Small intestine (tissue), 7 donors: ENCODE results near the gene CYP2W1. TPM values are rescaled to one million over a fixed set of nuclear protein-coding genes. Genes with fewer than 3 reads are reported as not detected.

Experiments
- DNase-seq, 2 donors: peaks; one replicate each; pipeline versions ENCODE4 v3.0.0 to v3.0.0-alpha.2; 2013
- FAIRE-seq: peaks from 2 replicates; lab custom pipeline; 2012; peaks lifted over from hg19 to GRCh38; lab: Jason Lieb, UNC
- H3K27ac ChIP-seq, 3 donors: one replicate each; pipeline ENCODE4 v1.5.1; 2013; ENCODE audit warnings: low read length in 2 of 3, mild to moderate bottlenecking in 2 of 3, control low read depth in 1 of 3, inconsistent platforms in 1 of 3, low read depth in 1 of 3, moderate library complexity in 1 of 3
- H3K27me3 ChIP-seq, 3 donors: one replicate each; pipeline ENCODE4 v1.6.1; 2013; ENCODE audit warnings: low read length in 3 of 3, inconsistent platforms in 1 of 3; ENCODE audit not compliant: control insufficient read depth in 3 of 3, insufficient read depth in 3 of 3
- H3K36me3 ChIP-seq, 3 donors: one replicate each; pipeline ENCODE4 v1.6.1; 2013; ENCODE audit warnings: low read length in 3 of 3, inconsistent platforms in 1 of 3, low read depth in 1 of 3, mild to moderate bottlenecking in 1 of 3, moderate library complexity in 1 of 3; ENCODE audit not compliant: control insufficient read depth in 3 of 3, insufficient read depth in 2 of 3
- H3K4me1 ChIP-seq, 3 donors: one replicate each; pipeline ENCODE4 v1.6.1; 2013; ENCODE audit warnings: low read length in 2 of 3, inconsistent platforms in 1 of 3, low read depth in 1 of 3, mild to moderate bottlenecking in 1 of 3, moderate library complexity in 1 of 3; ENCODE audit not compliant: control insufficient read depth in 3 of 3, insufficient read depth in 2 of 3
- H3K4me3 ChIP-seq, 3 donors: one replicate each; pipeline ENCODE4 v1.5.1; 2013; ENCODE audit warnings: low read length in 3 of 3, control low read depth in 1 of 3, inconsistent platforms in 1 of 3, low read depth in 1 of 3, mild to moderate bottlenecking in 1 of 3, moderate library complexity in 1 of 3
- H3K9me3 ChIP-seq, 2 donors: one replicate each; pipeline ENCODE4 v1.6.1; 2013; ENCODE audit warnings: low read depth in 1 of 2, low read length in 1 of 2; ENCODE audit not compliant: control insufficient read depth in 2 of 2, insufficient read depth in 1 of 2
- WGBS, 3 donors: extraction: QIAGEN DNeasy Blood & Tissue Kit; methylation state at CpG; one replicate each; pipeline ENCODE4 v1.1.7; 2013; 5-methylcytosine and 5-hydroxymethylcytosine counted together
- polyA plus RNA-seq, 4 donors: library from polyadenylated mRNA; stranded (reverse) in 3 of 4; unstranded in 1 of 4; fragments of 200-250 nt in 3 of 4; fragments of 120-200 nt in 1 of 4; gene quantifications; one replicate each; pipeline versions ENCODE4 v1.2.1 to v1.2.3, GENCODE V29; 2013
- donor health status: healthy with polysubstance abuse.
- donor health status: control.
- donor health status: control.
- donor health status: Bipolar disorder and iron deficiency.
- donor health status: healthy.

The CYP2W1 gene
- polyA plus RNA-seq, 4 donors = 0.81 to 1,098 (median 1.1) TPM

DNA sequence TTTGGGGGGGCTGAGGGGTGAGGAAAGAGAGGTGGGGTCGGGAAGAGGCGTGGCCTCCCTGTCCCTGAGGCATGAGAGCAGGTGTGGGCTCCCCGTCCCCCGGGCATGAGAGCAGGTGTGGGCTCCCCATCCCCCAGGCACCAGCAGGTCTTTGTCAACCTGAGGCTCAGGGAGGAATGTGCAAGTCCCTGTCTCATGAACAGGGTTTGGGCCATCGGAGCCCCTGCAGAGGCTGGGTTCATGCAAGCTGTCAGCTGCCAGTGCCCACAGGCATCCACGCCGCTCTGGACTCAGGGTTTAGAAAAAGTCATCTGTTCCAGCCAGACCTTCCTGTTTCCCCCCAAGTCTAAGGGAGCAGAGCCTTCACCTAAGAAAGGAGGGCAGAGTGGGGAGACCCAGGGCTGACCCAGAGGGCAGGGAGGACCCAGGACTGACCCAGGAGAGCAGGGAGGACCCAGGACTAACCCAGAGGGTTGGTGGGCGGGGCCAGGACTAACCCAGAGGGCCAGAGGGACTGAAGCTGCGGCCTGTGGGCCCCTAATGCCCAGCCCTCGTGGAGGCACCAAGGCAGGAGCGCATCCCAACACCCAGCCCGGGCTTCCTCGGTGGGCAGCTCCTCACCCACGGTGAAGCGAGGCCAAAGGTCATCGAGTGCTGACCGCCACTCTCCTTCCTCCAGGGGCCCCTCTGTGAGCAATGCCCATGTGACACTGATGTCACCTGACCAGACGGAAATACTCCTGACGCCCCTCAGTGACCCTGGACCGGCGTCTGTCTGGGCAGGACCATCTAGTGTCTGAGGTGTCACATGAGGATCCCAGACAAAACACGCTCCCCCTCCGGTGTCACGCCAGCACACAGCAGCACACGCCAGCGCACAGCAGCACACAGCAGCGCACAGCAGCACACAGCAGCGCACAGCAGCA is 32.5 kb downstream of the CYP2W1 start:
- Histone ChIP-seq H3K4me3 (no peak overlapping the region), H3K9me3 (peaks cover 0 to 2% of the 10 kb centered on the region in 2 donors), H3K36me3 (peaks cover 0 to 42% (median 0%) of the 10 kb centered on the region in 3 donors), H3K4me1 (peaks cover 0 to 12% (median 0%) of the 10 kb centered on the region in 3 donors), H3K27me3 (no peaks in the 10 kb centered on the region), H3K27ac (no peak overlapping the region)
- DNase-seq (peak in 1 of 2 donors; percentile 88), FAIRE-seq (no peak)
- WGBS, 3 donors = 68 to 82% (median 75%) methylated on average over 25 to 28 of the region's 28 CpGs

DNA sequence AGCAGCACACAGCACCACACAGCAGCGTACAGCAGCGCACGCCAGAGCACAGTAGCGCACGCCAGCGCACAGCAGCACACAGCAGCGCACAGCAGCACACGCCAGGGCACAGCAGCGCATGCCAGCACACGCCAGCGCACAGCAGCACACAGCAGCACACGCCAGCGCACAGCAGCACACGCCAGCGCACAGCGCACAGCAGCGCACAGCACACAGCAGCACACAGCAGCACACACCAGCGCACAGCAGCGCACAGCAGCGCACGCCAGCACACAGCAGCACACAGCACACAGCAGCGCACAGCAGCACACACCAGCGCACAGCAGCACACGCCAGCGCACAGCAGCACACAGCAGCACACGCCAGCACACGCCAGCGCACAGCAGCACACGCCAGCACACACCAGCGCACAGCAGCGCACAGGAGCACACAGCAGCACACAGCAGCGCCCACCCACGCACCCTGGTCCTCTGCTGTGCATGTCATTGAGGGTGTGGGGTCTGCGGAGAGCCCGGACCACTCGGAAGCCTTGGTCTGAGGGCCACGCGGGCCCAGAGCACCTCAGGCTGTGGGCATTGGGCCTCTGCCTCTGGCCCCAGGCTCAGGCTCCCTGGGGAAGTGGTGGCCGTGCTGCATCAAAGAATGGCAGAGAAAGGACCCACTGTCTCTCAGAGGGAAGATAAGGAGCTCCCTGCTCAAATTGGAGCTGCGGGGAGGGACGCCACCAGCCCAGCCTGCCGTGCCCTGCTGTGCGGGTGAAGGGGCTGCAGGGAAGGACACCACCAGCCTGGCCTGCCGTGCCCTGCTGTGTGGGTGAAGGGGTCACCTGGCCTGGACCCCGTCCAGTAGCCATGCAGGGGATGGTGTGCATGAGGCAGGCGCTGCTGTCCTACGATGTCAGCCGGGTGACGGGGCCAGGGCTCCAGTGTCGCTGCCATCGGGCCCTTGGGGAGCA is 33.9 kb downstream of the CYP2W1 start:
- 89 to 96% (median 96%) methylated on average over 45 to 51 of the region's 51 CpGs for WGBS, 3 donors
- H3K9me3 ChIP-seq = peaks cover 0 to 15% of the 10 kb centered on the region in 2 donors
- FAIRE-seq (no peak), DNase-seq (no peak)
- no peak overlapping the region for H3K27ac ChIP-seq
- peaks cover 0 to 12% (median 0%) of the 10 kb centered on the region in 3 donors for H3K4me1 ChIP-seq
- H3K36me3 ChIP-seq = peaks cover 0 to 51% (median 0%) of the 10 kb centered on the region in 3 donors
- no peak overlapping the region for H3K4me3 ChIP-seq
- H3K27me3 ChIP-seq = no peaks in the 10 kb centered on the region

- FAIRE-seq (no peak), DNase-seq (no peak)
- H3K36me3 ChIP-seq = peaks cover 0 to 54% (median 0%) of the 10 kb centered on the region in 3 donors
- H3K9me3 ChIP-seq = peaks cover 0 to 19% of the 10 kb centered on the region in 2 donors
- H3K27ac ChIP-seq = no peak overlapping the region
- 93 to 95% (median 94%) methylated on average over 34 of the region's 34 CpGs for WGBS, 3 donors
- no peak overlapping the region for H3K4me3 ChIP-seq
- no peaks in the 10 kb centered on the region for H3K27me3 ChIP-seq
- H3K4me1 ChIP-seq = peaks cover 0 to 12% (median 0%) of the 10 kb centered on the region in 3 donors
Observed at GRCh38 chr7:1017586-1018333, 34.8 kb downstream of the CYP2W1 start.

- no peaks in the 10 kb centered on the region for H3K27me3 ChIP-seq
- 85 to 86% (median 86%) methylated on average over 13 of the region's 13 CpGs for WGBS, 3 donors
- peaks cover 0 to 12% (median 0%) of the 10 kb centered on the region in 3 donors for H3K4me1 ChIP-seq
- H3K9me3 ChIP-seq = peaks cover 0 to 19% of the 10 kb centered on the region in 2 donors
- H3K4me3 ChIP-seq = no peak overlapping the region
- H3K36me3 ChIP-seq = peaks cover 0 to 58% (median 0%) of the 10 kb centered on the region in 3 donors
- no peak for DNase-seq
- H3K27ac ChIP-seq = no peak overlapping the region
- FAIRE-seq = no peak
Observed at GRCh38 chr7:1018334-1018695, 35.3 kb downstream of the CYP2W1 start.

DNA sequence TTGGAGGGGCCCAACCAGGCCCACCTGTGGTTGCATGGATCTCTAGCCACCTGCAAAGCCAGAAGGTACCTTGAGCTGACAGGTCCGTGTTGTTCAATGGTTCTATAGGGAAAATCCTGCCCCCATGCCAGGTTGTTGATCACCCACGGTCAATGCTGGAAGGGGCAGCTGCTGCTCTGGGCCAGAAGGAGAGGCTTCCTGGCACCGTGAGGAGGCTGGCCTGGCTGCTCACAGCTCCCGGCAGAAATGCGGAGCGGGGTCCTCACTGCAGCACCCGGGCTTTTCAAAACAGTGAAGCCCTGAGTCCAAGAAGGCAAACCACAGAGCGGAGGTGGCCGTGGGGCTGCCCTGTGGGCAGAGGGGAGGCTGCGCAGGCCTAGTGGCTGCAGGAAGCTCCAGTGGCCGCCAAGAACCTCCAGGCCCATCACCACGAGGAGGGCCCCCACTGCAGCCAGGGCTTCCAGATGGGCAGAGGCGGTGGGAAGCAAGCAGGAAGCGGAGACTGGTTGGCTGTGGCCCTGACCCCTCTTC is 36.3 kb downstream of the CYP2W1 start:
- Histone ChIP-seq H3K27ac (no peak overlapping the region), H3K9me3 (peaks cover 0 to 19% of the 10 kb centered on the region in 2 donors), H3K36me3 (peaks cover 0 to 66% (median 0%) of the 10 kb centered on the region in 3 donors), H3K4me1 (peaks cover 0 to 12% (median 0%) of the 10 kb centered on the region in 3 donors), H3K27me3 (no peaks in the 10 kb centered on the region), H3K4me3 (no peak overlapping the region)
- DNase-seq (no peak), FAIRE-seq (no peak)
- WGBS, 3 donors = 88 to 93% (median 89%) methylated on average over 12 to 14 of the region's 14 CpGs

DNA sequence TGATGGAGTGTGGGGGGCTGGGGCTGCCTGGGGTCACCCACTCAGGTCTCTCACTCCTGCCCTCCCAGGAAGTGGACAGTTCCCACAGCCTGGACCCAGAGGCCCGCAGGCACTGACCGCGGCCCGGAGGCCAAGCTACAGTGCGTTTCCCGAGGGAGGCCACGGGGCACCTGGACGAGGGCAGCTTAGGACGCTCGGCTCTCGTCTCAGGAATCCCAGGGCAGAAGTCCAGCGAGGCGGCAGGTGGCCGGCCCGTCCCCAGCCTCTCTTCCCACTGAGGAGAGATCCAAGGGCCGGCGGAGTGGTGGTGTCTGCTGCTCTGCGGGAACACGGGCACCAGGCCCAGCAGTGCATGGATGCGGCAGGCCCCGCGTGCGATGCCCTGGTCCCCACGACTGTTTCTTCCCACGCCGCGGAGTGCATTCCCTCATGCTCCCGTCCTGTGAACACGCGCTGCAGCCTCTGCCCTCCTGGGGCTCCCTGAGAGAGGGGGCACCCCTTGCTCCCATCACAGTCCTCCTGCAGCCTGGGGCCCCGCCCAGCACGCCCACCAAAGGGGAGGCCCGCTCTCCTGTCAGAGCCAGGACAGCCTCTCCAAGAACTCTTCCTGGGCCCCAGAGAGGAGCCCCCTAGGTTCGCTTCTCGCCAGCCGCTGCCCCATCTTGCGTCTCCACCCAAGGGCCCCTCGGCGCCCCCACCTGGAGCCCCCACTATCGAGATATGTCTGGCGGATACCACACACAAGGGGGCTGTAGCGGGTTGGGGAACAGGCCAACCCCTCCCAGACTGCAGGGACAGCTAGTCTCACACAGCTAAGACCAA is 37.0 kb downstream of the CYP2W1 start:
- no peak overlapping the region for H3K4me3 ChIP-seq
- WGBS, 3 donors = 95 to 97% (median 96%) methylated on average over 34 to 42 of the region's 42 CpGs
- no peaks in the 10 kb centered on the region for H3K27me3 ChIP-seq
- H3K27ac ChIP-seq = no peak overlapping the region
- H3K9me3 ChIP-seq = peaks cover 0 to 19% of the 10 kb centered on the region in 2 donors
- DNase-seq (no peak), FAIRE-seq (no peak)
- H3K36me3 ChIP-seq = peaks cover 0 to 73% (median 0%) of the 10 kb centered on the region in 3 donors
- peaks cover 0 to 9% (median 0%) of the 10 kb centered on the region in 3 donors for H3K4me1 ChIP-seq

DNA sequence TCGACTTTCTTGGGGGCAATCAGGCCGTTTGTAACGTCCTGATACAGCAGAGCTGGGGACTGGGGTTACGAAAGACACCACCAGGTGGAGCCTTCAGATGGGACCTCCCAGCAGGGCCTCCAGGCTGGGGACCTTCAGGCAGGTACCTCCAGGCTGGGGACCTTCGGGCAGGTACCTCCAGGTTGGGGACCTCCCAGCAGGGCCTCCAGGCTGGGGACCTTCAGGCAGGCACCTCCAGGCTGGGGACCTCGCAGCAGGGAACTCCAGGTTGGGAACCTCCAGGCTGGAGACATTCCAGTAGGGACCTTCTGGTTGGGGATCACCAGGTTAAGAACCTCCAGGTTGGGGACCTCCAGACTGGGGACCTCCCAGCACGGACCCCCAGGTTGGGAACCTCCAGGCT is 37.9 kb downstream of the CYP2W1 start:
- WGBS, 3 donors = 81 to 90% (median 86%) methylated on average over 7 of the region's 7 CpGs
- peaks cover 0 to under 1% (median 0%) of the 10 kb centered on the region in 3 donors for H3K4me1 ChIP-seq
- H3K27ac ChIP-seq = no peak overlapping the region
- no peaks in the 10 kb centered on the region for H3K27me3 ChIP-seq
- no peak overlapping the region for H3K4me3 ChIP-seq
- peaks cover 0 to 81% (median 0%) of the 10 kb centered on the region in 3 donors for H3K36me3 ChIP-seq
- peaks cover 0 to 19% of the 10 kb centered on the region in 2 donors for H3K9me3 ChIP-seq
- FAIRE-seq (no peak), DNase-seq (no peak)
